Activated T-helper 1 cell treated with Interleukin-2 at 50 U/mL for 16 hours (primary cell): ENCODE data around the gene UGT1A7.

Experiments
- DNase-seq: peaks from one replicate; pipeline ENCODE4 v3.0.0-alpha.2; 2020; ENCODE audit warnings: low read depth

The UGT1A7 gene

DNA sequence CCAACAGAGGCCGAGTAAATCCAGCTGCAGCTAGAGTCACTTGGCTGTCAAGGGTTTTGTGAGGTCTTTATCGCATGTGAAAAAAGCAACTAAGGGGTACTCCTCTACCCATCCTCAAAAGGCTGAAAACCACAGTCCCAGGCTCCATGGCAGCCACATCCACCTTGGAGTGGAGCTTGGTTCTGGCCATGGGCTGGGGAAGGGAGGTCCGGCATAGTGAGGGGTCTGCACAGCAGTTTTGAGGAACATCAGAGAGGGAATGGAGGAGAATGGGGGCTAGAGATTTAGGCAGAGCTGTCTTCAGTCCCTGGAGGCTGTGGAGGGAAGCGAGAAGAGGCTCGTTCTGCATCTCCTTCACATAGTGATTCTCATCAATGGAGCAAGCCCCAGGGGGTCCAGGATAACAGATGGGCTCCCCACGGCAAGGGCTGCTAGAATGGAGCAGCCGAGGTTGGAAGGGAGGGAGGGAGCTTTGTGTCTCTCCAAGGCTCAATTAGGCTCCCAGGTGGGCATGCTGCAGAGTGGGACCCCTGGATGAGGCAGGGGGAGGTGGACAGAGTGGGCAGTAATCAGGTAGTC, 117.5 kb downstream of the UGT1A7 start:
- DNase-seq, result no peak

DNA sequence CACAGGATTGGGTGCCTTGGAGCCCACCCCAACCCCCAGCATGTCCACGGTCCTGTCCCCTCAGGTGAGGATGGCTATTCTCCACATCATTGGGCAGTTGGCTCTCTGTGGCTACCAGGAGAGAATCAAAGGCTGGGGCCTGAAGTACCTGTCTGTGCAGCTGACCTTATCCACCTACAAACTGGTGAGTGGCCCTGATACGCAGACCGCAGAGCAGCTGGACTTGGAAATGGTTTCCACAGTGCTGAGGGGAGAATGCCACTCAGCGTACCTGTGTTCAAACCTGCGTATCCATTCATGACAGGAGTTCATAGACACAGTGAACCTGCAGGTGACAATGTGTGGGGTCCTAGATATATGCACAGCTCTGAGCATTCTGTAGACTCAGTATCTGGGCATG, 118.0 kb downstream of the UGT1A7 start:
- DNase-seq, result no peak

- DNase-seq, result no peak
Measured at GRCh38 chr2:233800208-233800607, 118.5 kb downstream of the UGT1A7 start.

- DNase-seq, result no peak
Measured at GRCh38 chr2:233801357-233802131, 119.8 kb downstream of the UGT1A7 start.

DNA sequence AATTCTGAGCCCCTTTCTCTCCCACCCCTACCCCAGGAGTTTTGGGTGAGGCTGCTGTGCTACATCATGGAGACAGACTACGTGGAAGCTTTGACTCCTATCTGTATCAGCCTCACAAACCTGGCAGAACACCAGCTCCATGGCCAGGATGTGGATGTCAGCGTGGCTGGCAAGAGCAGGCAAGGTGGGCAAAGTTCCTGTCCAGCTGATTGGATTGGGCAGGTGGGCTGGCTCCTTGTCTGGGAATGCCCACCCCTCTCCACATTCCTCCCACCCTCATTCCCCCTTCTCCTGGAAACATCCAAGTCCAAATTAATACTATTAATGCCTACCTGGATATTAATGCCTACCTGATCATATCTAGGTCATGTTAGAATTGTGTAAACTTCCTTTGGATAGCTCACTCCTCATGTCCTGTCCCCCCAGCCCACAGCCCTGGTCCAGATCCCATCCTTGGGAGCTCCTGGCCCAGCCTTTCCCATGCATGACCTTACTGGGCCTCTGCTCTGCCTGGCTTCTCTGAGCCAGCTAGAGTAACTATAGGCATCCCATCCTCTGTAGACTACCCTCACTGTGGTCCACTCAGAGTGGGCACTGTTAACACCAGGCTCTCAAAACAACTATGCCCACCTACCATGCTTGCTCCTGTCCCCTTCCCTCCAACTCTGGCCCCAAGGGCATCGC, 120.6 kb downstream of the UGT1A7 start:
- DNase-seq, result no peak

DNA sequence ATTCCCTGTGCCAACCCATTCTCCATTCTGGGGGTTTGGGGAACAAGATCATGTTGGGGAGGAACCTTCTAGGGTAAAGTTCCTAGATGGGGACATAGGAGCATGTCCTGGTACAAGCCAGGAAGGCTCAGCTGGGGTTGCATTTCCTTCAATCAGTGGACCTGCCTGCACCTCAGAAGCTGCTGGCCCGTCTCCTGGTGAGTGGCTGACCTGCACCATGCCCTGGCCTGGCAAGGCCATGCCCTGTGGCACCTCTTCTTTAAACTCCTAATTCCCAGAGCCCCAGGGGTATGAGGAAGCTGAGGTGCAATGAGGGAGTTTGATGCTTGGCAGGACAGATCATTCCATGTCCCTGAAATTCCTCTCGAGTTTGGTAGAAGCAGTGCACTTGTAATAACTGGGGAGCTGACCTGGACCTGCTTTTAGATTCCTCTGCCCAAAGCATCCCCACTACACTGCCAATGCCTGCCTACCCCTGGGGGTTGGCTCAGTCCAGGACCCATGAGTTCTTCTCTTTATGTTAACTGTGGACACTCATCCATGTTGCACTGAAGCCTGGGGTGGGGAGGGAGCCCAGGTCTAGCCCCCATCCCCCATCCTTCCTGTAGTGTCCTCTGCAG, 121.7 kb downstream of the UGT1A7 start:
- DNase-seq, result no peak

DNA sequence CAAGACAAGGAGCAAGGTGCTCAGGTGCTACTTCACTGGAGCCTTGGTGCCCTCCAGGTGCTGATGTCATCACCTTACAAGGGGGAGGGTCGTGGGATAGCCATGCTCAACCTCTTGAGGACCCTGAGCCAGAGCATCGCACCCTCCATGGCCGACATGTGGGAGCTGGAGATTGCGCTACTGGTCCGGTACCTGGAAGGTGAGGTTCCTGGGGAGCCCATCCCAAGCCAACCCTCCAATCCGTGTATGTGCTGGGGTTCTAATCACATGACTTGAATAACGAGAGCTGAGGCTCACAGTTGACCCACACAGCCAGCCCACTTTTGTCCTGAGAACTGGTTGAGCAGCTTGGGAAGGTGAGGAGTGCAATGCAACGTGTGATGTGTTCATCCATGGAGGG, 122.3 kb downstream of the UGT1A7 start:
- DNase-seq, result no peak

DNA sequence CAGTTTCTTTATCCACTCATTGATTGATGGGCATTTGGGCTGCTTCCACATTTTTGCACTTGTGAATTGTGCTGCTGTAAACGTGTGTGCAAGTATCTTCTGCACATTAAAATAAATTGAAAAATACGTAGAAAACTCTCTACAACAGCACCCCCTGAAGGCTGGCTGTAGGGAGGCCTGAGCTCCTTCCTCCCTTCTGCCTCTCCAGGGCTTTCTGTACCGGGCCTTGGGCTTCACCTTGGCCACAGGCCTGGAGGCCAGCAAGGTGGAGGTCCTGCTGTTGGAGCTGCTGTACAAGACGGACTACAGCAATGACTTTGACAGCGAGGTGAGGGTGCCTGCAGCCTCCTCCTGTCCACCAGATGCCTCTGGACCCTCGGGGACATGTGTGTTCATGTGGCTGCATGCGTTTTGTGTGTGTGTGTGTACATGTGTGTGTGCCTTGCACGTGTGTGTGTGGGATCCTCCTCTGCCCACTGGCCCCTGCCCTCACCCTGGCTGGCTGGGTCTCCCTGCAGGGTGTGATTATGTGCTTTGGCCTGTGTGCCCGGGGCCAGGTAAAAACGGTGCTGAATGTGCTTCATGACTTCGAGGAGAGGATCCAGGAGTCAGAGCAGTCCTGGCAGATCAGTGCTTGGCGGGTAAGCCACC, 125.6 kb downstream of the UGT1A7 start:
- DNase-seq, result no peak

DNA sequence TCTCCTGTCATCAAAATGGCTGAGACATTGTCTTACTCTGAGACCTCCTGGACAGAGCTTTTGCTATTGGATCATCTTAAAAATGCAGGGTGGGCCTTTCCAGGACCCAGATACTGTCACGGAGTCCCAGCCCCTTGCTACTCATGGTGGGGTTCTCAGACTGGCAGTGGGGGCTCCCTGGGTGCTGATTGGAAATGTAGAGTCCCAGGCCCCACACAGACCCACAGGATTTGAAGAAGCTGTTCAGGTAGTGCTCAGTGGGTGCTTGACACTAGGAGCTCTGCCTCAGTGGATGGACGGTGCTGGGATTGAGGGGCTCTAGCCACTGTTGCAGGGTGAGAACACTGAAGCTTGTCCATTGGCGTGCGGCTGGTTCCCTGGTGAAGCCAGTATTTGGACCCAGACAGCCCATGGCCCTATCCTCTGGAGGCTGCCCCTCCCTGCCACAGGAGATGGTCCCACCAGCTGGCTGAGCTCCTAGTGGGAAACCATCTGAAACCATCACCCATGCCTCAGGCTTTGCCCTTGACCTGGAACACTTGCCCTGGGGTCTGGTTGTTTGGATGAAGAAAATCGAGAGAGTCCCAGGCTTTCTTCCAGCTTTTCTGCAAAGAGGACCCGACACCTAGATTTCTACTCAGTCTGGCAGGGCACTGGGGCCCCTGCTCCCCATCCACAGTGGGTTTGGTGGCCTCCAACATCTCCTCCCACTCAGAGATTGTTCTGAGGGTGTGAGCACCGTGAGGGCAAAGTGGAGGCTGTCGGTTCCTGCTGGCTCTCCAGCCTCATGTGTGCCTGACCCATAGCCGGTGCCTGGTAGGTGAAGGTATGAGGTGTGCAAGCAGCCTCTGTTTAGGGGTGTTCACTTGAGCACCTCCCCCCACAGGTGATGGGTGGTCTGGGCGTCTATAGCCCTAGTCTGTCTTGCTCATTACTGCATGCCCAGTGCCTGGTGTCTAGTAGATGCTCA, 126.5 kb downstream of the UGT1A7 start:
- DNase-seq, result no peak

- DNase-seq, result no peak
Measured at GRCh38 chr2:233810385-233810784, 128.7 kb downstream of the UGT1A7 start.

DNA sequence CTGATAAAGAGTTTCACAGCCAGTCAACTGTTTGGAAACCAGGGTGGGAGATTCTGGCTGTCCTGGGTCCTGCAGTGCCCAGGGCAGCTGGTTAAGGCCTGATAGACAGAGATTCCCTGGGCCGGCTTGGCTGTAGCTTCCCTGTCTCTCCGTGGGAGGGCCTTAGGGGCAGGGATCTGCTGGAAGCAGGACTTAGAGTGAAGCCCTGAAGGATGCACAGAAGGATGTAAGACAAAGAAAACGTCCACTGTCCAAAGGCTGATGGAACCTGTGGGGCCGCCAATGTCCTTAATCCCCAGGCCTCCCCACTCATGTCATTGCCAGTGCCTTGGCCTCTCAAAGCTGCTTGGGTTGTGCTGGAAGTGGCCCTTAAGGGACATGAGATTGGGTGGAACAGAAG, 129.4 kb downstream of the UGT1A7 start:
- DNase-seq, result no peak

GRCh38 chr2:233811732-233812131, 130.0 kb downstream of the UGT1A7 start:
- DNase-seq, result no peak

DNA sequence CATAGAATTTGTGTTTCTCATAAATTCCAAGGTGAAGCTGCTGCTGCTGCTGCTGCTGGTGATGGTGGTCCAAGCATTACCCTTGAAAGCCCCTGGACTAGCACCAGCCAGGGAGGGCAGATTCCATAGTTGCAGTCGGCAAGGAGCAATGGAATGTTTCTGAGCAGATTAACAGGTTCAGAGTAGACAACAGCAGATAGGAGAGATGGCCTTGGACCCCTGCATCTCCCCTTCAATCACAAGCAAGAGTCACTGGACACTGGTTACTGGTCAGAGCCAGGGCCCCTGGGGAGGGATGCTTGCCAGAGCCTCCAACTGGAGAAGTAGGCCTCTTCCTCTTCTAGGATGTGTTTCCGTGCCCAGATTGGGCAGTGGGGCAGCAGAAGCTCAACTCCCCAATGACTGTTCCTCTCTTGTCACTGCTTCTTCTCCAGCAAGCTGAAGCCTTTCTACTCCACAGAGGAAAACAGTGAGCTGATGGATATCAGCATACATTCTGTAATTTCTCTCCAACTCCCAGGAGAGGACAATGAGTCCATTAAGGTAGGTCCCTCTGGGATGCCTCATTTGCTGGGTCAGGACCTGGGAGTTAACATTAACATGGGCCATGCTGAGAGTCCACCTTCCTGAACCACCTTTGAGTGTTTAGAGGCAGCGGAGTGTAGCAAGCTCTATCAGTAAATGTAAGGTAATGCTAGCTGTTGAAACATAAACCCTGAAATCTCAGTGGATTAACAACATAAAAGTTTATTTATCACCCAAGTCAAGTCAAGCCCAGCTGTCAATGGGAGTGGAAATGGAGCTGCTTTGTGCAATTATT, 131.7 kb downstream of the UGT1A7 start:
- DNase-seq, result no peak

- DNase-seq, result no peak
Measured at GRCh38 chr2:233814056-233814835, 132.5 kb downstream of the UGT1A7 start.

DNA sequence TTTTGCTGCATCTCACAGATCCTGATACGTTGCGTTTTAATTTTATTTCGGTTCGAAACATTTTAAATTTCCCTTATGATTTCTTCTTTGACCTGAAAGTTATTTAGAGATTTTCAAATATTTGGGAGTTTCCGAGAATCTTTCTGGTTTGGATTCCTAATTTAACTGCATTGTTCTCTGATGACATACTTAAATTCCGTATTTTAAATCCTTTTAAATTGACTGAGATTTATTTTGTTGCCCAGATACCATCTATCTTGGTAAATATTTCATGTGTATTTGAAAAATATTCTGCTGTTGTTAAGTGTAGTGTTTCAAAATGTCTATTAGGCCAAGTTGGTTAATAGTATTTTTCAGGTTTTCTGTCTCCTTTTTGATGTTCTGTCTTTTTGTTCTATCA, 134.2 kb downstream of the UGT1A7 start:
- no peak for DNase-seq

DNA sequence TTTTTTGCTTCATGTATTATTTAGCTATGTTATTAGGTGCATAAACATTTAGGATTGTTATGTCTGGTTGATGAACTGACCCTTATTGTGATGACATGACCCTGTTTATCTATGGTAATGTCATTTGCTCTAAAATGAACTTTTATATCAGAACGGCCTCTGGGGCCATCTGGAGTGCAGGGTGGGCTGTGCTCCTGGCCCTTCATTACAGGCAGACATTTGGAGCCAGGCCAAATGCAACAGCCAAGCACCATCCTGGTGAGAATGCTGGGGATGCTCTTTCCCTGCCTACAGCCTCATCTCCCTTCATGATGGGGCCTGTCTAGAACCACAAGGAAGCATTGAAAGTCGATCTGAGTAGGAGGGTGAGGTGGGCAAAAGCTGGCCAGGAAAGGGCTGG, 134.6 kb downstream of the UGT1A7 start:
- no peak for DNase-seq

- no peak for DNase-seq
Measured at GRCh38 chr2:233816771-233817170, 135.1 kb downstream of the UGT1A7 start.

GRCh38 chr2:233817361-233817911, 135.7 kb downstream of the UGT1A7 start:
- no peak for DNase-seq

GRCh38 chr2:233817995-233818638, 136.4 kb downstream of the UGT1A7 start:
- no peak for DNase-seq
